Ammon's horn (tissue), 1 donor: Measurements from ENCODE around the gene PRRT2.
A peak's percentile ranks its signal among the peaks of the same experiment; 100 is the strongest.
"Not testable (repeated sequence)": the region's sequence is repeated elsewhere in the genome, so short reads cannot be mapped to it uniquely, and the experiment has no call there.

Experiments
- DNase-seq: peaks from one replicate; pipeline ENCODE4 v3.0.0-alpha.2; 2016; ENCODE audit warnings: low spot score

Gene PRRT2

GRCh38 chr16:29811896-29812665 lies at the start of gene PRRT2:
Gene PRRT2, plus strand, starts transcription at chr16:29812193. Its CDS starts 862 bp downstream, at chr16:29813055.
- peak; percentile 82 for DNase-seq

- DNase-seq, result no peak
Observed at GRCh38 chr16:29763326-29763725, 48.7 kb upstream of the PRRT2 start.

- no peak for DNase-seq
Observed at GRCh38 chr16:29765167-29766032, 46.6 kb upstream of the PRRT2 start.

GRCh38 chr16:29766571-29766970 lies 45.4 kb upstream of the PRRT2 start:
- DNase-seq, result no peak

GRCh38 chr16:29767062-29767461 lies 44.9 kb upstream of the PRRT2 start:
- no peak for DNase-seq

- no peak for DNase-seq
Observed at GRCh38 chr16:29769507-29769906, 42.5 kb upstream of the PRRT2 start.

- no peak for DNase-seq
Observed at GRCh38 chr16:29770250-29770929, 41.6 kb upstream of the PRRT2 start.

GRCh38 chr16:29772330-29772729 lies 39.7 kb upstream of the PRRT2 start:
- DNase-seq, result not testable (repeated sequence)

- no peak for DNase-seq
Observed at GRCh38 chr16:29774730-29775129, 37.3 kb upstream of the PRRT2 start.

- DNase-seq, result no peak
Observed at GRCh38 chr16:29775742-29776408, 36.1 kb upstream of the PRRT2 start.

- no peak for DNase-seq
Observed at GRCh38 chr16:29777576-29778350, 34.2 kb upstream of the PRRT2 start, which contains the start of gene ZG16. Gene ZG16, plus strand, starts transcription at chr16:29778256. Its CDS starts 1,011 bp downstream, at chr16:29779267.

- DNase-seq, result no peak
Observed at GRCh38 chr16:29779474-29779873, 32.5 kb upstream of the PRRT2 start.

- DNase-seq, result not testable (repeated sequence)
Observed at GRCh38 chr16:29783094-29783953, 28.7 kb upstream of the PRRT2 start.

GRCh38 chr16:29784157-29784556 lies 27.8 kb upstream of the PRRT2 start:
- DNase-seq, result no peak

GRCh38 chr16:29784901-29785500 lies 27.0 kb upstream of the PRRT2 start:
- DNase-seq, result peak; percentile 78

- DNase-seq, result not testable (repeated sequence)
Observed at GRCh38 chr16:29787155-29787554, 24.8 kb upstream of the PRRT2 start.

- no peak for DNase-seq
Observed at GRCh38 chr16:29789775-29790182, 22.2 kb upstream of the PRRT2 start.

GRCh38 chr16:29790183-29790948 lies 21.6 kb upstream of the PRRT2 start, which contains the start of gene KIF22:
Gene KIF22, plus strand, starts transcription at chr16:29790751. Its CDS starts 9 bp downstream, at chr16:29790760.
- peak; percentile 99 for DNase-seq
